HG02973 (cell line): ENCODE data around the gene AGO3.

Experiments
- ATAC-seq: cut with Tn5 transposase; IDR thresholded peaks from one replicate; pipeline ENCODE4 v1.9.1; 2021; ENCODE audit warnings: moderate library complexity; ENCODE audit not compliant: unreplicated experiment

Gene AGO3

GRCh38 chr1:36080801-36081200 is 149.9 kb downstream of the AGO3 start:
- no peak for ATAC-seq

- ATAC-seq = no peak
Observed at GRCh38 chr1:36081926-36082485, 151.1 kb downstream of the AGO3 start.

GRCh38 chr1:36083219-36083618 is 152.3 kb downstream of the AGO3 start:
- no peak for ATAC-seq

- ATAC-seq = no peak
Observed at GRCh38 chr1:36083635-36084496, 153.0 kb downstream of the AGO3 start, which contains the start of gene TEKT2. TSS of gene TEKT2 (plus strand) at chr1:36084094. CDS start at chr1:36084922, 828 bp downstream.

GRCh38 chr1:36084497-36085115 is 153.7 kb downstream of the AGO3 start:
- no peak for ATAC-seq

- ATAC-seq = no peak
Observed at GRCh38 chr1:36085126-36085525, 154.2 kb downstream of the AGO3 start.

- ATAC-seq = no peak
Observed at GRCh38 chr1:36085686-36086526, 155.0 kb downstream of the AGO3 start.

GRCh38 chr1:36086529-36087232 is 155.8 kb downstream of the AGO3 start:
- no peak for ATAC-seq

- ATAC-seq = no peak
Observed at GRCh38 chr1:36087233-36088123, 156.6 kb downstream of the AGO3 start.

GRCh38 chr1:36088265-36088576 is 157.3 kb downstream of the AGO3 start:
- no peak for ATAC-seq

- peak; percentile 75 for ATAC-seq
Observed at GRCh38 chr1:36088577-36089392, 157.9 kb downstream of the AGO3 start, which contains the start of gene ADPRS. TSS of gene ADPRS (plus strand) at chr1:36088892. CDS start at chr1:36088905, 13 bp downstream.

- no peak for ATAC-seq
Observed at GRCh38 chr1:36089393-36090121, 158.7 kb downstream of the AGO3 start.

- ATAC-seq = no peak
Observed at GRCh38 chr1:36091141-36091540, 160.2 kb downstream of the AGO3 start.

- ATAC-seq = no peak
Observed at GRCh38 chr1:36091698-36092097, 160.8 kb downstream of the AGO3 start.

- ATAC-seq = no peak
Observed at GRCh38 chr1:36092166-36092797, 161.4 kb downstream of the AGO3 start.

- no peak for ATAC-seq
Observed at GRCh38 chr1:36092798-36093185, 161.9 kb downstream of the AGO3 start.

GRCh38 chr1:36093226-36093625 is 162.3 kb downstream of the AGO3 start:
- ATAC-seq = no peak

GRCh38 chr1:36093929-36094328 is 163.0 kb downstream of the AGO3 start:
- ATAC-seq = no peak
